Loucy (cell line): ENCODE data around the gene CCDC149.

Experiments used
- EZH2phosphoT487 ChIP-seq: fragments of 200-600 bp; IDR thresholded peaks from 2 replicates; pipeline ENCODE4 v1.6.1; 2018; ENCODE audit warnings: antibody characterized with exemption, mild to moderate bottlenecking, moderate library complexity, borderline replicate concordance
- TF ChIP-seq, protein P1 (sequence below): fragments of 200-600 bp; sonication (generic); conservative IDR thresholded peaks from 2 replicates; pipeline ENCODE4 v1.5.1; 2014; ENCODE audit warnings: mild to moderate bottlenecking, antibody characterized with exemption, low read length

DNA sequence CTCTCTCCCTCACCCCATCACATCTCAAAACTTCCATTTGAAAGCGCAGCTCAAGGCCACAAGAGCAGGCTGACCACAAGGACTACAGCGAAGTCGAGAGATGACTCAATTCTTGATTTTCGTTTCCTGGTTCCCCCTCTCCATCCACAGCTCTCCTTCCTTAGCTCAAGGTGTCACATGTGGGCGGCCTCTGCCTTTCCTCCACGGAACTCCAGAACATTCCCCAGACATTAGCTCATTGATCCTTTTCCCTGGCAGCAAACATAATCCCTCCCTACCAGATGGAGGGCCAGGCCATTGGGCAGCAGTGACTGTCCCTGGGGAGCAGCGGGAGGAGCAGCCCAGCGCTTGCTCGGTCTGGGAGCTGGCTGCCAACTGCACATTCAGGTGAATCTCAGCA is 56.3 kb downstream of the CCDC149 start:
- TF ChIP-seq EZH2phosphoT487, result no peak
- TF ChIP-seq, protein P1, sequence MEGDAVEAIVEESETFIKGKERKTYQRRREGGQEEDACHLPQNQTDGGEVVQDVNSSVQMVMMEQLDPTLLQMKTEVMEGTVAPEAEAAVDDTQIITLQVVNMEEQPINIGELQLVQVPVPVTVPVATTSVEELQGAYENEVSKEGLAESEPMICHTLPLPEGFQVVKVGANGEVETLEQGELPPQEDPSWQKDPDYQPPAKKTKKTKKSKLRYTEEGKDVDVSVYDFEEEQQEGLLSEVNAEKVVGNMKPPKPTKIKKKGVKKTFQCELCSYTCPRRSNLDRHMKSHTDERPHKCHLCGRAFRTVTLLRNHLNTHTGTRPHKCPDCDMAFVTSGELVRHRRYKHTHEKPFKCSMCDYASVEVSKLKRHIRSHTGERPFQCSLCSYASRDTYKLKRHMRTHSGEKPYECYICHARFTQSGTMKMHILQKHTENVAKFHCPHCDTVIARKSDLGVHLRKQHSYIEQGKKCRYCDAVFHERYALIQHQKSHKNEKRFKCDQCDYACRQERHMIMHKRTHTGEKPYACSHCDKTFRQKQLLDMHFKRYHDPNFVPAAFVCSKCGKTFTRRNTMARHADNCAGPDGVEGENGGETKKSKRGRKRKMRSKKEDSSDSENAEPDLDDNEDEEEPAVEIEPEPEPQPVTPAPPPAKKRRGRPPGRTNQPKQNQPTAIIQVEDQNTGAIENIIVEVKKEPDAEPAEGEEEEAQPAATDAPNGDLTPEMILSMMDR, result no peak
